ENCODE data around the gene KEL.

KEL gene

DNA sequence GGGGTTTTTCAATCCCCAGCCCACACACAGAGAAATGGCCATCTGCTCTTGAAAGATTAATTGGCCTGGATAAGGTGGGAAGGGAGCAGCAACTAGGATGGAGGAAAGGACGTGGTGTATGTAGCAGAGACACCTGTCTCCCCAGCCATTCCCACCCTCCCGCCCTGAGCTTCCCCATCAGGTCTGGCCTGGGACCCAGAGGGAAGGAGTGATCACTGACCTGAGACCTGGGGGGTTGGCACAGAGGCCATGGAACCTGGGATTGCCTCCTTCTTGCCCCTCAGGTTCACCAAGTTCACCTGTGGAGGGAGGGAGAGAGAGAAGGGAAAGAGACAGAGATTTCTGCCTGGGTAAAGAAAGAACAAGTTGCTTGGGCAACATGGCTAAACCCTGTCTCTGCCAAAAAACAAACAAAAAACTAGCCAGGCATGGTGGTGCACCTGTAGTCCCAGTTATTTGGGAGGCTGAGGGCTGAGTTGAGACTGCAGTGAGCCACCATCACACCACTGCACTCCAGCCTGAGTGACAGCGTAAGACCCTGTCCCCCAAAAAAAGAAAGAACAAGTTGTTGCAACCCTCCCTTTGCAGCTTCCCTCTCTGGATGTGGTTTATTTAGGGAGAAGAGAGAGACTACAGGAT, 65.3 kb downstream of the KEL start:
- no peak for DNase-seq

DNA sequence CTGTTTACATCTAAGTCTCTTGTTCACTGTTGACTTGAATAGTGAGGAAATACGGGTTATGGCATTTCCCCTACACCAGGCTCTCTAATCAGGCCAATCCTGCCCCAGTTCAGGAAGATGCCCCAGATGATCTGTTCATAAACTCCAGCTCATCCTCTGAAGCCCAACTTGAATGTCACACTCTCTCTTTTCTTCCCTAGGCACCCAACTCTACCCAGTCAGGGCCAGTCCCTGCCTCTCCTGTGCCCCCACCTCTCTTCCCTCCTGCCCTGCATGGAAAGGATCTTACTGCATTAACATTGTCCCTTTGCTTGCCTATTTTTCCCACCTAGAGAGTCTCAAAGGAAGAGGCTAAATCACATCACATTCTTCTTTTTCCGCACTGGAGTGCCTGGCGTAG, 66.0 kb downstream of the KEL start:
- no peak for DNase-seq

DNA sequence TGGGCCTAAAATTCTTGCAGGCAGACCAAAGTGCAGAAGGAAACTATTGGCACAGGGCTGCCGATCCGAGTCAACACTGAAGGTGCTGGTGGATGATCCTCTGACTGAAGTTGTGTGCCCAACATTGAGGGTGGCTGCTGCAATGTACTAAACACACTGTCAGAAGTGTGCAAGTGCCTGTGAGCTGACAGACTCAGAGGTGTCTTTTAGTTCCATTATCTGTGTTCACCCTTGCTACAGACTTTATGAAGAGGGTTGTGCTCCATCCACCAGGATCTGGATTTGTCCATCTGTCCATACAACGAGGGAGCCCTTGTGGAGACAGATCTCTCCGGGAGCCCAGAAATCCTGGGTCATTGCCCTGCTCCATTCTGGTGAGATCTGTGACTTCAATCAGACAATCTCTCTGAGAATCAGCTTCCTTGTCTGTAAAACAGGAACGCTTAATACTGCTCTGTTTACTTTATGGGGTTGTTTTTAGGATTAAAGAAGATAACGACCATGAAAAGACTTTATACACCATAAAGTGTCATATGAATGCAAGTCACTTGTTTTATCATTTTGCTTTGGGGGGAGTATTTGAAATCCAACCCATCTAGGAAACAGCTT, 67.1 kb downstream of the KEL start:
- no peak for DNase-seq

DNA sequence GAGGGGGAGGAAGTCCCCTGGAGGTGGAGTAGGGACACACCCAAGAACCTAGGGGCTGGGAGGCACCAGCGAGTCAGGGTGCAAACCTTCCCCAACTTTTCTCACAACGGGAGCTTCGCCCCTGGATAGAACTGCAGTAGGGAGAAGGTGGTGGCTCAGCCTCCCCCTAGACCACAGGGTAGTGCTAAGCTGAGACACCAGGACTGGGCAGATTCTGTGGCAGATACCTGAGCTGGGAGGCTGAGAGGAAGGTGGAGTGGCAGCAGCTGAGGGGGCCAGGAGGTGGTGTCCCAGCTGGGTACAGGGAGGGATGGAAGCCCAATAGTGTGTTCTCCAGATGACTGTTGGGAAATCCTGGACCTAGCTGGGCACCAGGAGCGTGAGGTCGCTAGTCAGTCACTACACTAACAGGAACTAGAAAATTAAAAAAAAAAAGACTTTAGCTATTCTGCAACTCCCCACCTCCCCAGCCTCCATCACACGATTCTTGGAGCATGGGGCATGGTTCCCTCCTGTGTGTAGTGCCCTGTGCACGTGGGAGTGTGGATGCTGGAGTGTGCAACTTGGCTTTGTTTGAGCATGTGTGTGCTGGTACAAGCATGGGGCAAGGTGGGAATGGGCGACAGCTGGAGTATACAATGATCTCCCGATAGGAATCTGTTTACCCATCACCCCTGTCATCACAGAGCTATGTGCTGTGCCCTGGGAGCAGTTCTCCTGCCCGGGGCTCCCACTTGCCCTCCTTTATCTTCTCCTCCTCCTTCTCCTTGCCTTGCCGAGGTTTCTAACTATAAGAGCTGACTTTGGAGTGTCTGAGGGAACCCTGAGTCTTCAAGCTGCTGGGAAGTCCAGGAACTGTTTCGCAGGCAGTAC, 67.8 kb downstream of the KEL start:
- DNase-seq: no peak

DNA sequence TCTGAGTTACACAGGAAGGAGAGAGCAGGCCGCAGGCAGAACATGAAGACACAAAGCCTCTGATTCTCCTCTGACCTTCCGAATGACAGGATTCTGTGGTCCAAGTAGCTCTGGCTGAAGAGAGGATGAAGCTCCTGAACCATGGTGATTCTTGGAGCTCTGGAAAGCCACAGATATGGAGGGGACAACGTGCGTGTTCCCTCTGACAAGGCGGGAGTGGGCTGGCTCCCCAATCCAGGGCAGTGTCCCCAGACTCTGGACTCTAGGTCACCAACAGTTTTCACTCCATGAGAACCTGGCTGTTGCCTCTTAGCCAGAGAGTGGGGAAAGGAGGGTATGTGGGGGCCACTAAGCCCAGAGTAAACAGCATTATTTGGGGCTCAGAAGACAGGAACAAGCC, 69.2 kb downstream of the KEL start:
- no peak for DNase-seq

DNA sequence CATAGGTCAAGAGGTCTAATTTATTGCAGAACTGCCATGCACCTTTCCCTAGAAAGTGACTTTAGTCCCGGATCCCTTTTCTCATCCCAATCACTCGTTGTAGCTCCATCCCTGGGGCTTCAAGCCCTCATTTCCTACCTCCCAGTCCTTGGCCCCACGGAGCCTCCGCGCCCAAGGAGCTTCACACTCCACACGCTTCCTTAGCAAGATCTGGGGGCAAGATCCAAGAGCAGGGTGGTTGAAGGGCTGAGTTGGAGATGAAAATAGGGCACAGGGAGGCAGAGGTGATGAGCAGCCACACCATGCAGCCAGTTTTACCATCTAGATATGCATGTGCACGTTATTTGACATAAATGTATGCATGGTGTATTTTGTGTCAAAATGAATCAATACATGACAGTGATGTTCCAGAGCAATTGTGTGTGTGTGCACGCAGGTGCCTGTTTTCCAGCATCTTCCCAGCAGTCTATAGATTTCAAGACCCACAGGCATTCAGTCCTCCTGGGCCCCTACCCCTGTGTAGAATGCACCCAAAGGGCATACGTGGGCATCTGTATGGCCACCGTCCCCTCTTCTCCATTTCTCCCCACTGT, 70.6 kb downstream of the KEL start:
- no peak for DNase-seq

All from CD4-positive, alpha-beta T cell treated with Interleukin-1 beta for 1 hour (primary cell).